PC-3 (cell line): ENCODE results near the gene CACNA1A.

ENCODE experiments used
- CTCF ChIP-seq: fragments of 300-600 bp; sonication (generic); conservative IDR thresholded peaks from 2 replicates; pipeline ENCODE4 v1.5.1; 2017; ENCODE audit warnings: antibody characterized with exemption, low read depth, mild to moderate bottlenecking, low read length
- EZH2 ChIP-seq: fragments of 300-600 bp; sonication (generic); IDR thresholded peaks from one replicate; pipeline ENCODE4 v1.6.1; 2017; ENCODE audit warnings: antibody characterized with exemption, mild to moderate bottlenecking, low read length; ENCODE audit not compliant: unreplicated experiment

- TF ChIP-seq CTCF (no peak), EZH2 (no peak)
These were observed 335.1 kb downstream of the CACNA1A start for GRCh38 chr19:13171146-13171545.
